RPMI8226 (cell line): Measurements from ENCODE around the gene THADA.

Experiments used
- DNase-seq: peaks from one replicate; pipeline ENCODE4 v3.0.0-alpha.2; 2015

Gene THADA

DNA sequence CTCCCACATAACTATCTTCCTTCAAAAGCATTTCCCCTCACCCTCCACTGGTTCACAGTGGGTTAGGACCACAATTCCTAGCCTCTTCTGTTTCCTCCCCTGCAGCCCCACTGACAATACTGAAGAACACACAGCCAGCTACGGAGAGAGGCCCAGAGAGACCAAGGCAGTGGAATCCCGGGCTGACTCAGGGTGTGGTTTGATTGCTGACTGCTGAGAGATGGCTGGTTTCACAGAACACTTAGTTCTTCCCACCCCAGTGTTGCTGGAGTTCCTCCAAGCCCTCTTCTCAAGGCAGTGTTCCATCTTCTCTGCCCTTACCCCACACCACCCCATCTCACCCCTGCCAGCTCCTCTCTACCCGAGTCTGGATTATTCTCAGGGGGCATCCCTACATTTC is 326.1 kb downstream of the THADA start:
- DNase-seq: no peak

DNA sequence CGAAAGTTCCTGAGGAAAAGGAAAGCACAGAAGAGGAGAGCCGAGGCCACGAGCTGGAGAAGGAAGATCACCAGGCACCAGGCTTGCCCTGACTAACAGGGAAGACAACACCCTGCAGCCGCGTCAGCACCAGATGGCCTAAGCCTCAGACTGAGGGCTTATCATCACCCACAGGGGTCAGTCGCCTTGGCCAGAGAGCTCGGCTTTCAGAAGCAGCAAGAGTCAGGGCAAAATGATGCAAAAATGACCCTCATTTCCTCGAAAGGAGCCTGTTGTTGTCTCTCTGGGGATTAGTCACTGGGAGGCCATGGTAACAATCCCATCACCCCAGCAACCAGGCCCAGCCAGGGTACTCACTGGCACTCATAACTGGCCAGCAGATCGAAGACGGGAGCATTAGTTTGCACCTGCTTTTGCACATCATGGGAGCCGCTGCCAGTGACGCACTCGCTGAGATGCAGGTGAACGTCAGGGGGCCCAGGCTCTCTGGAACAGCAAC is 326.7 kb downstream of the THADA start:
- DNase-seq: no peak

DNA sequence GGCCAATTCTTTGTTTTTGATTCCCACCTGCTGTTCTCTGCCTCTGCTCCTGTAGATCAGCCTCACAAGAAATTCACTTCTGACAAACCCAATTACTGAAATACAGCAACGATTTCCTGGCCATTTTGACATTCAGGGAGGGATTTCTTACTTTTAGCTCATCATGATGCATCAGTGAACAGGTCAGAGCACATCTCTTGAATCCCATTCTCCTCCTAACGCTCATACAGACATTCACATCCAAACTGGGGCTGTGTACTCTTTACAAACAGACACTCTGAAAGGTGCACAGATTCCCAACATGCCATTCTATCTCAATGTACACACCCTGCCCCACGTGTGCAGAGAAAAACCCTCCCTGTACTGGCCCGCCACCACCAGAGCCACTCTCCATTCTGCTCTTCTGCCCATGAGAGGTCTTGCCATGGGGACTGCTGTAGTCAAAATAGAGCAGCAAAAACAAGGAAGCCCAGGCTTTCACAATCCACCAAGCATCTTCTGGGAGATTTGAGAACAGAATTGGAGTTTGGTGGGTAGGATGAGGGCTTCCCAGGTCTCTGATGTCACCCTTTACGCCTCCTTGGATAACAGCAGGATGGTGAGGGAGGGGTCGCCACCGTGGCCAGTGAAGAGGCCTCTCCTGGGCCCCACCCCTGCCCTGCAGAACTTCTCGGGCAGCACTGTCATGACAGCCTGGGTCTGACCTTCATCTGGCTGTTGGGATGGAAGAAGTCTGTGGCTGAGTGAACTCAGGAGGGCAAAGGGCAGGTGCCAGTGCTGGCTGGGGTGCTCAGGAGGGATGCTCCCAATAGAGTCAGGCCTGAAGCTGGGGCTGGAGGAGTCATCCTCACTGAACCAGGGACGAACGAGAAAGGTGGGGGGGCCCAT is 327.5 kb downstream of the THADA start:
- DNase-seq: no peak

DNA sequence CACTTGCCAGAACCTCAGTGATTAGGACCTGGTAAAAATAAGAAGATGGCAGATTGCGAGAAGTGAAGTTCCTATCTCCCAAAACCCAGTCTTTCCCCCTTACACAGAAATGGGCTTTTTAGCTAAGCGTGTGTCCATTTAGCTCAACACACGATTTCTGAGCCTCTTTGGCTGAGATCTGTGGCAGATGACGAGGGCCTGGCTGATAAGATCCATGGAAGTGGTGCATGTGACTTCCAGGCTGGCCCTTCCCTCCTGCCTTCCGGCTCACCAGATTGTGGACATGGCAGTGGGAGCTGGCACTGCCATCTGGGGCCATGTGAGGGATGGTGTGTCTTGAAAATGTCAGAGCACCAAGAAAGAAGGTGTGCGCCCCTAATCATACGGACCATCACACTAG is 328.5 kb downstream of the THADA start:
- no peak for DNase-seq

DNA sequence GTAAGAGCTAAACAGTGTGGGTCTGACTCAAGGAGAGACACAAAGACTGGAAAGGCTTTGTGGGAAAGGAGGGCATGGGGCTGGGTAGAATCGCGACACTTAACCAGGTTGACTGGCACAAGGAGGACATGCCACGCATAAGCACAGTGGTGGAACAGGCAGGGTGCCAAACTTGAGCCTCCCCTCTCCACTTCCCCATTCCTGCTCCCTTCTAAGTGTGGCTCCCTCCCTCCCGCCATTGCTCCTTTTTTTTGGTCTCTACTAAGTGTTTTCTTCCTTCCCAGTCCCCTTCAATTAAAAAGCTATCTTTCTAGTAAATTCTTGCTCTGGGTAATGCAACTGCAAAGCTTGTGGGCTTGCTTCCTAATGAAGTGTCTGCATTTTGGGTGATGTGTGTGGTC is 329.1 kb downstream of the THADA start:
- peak; percentile 42 for DNase-seq

DNA sequence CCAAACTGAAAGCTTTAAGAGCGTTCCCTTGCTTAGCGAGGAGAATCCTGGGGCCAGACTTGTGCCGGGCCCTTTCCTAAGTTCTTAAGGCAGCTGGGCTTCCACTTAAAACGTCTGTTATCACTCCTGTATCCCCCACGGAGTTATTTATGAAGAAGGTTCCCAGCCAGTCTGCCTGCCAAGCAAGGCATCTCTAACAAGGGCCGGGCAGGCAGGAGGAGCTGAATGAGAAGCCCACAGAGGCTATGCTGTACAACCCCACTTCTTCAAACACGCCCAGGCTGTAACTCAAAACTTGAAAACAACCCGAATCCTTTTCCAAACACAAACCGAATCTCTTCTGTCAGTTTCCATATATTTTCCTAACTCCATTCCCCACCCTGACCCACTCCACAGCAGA is 330.4 kb downstream of the THADA start:
- DNase-seq: no peak

DNA sequence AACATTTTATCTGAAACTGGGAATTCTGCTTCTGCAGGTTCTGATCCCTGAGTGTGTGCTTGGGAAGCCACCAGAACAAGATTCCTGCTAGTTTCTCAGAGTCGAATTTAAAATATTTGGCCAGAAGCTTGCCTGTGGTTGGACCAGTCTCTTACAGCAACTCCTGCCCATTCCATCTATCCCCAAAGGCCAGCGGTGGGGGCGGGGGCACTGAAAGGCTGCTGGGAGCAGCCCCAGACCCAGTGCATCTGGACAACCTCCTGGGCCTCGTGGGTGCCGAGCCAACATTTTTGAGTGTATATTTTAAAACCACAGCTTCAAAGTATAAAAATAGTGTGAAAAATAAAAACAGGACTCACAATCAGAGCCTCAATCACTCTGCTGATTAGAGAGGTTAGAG is 330.8 kb downstream of the THADA start:
- no peak for DNase-seq

DNA sequence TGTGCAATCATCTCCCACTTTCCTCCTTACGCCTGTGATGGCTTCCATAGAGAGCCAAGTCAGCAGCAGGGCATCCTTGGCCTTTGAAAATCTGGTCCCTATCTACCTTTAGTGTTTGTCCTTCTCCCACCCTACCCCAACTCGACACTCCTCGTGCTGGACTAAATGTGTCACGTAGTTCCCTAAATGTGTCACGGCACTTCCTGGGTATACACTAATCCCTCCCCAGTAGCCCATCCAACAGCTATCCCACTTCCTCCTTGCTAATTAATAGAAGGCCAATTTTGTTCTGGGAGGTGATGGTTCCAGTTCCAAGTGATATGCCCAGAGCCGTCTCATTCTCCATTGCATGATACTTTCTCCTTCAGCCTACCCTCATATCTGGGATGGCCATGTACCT is 332.9 kb downstream of the THADA start:
- DNase-seq: no peak

DNA sequence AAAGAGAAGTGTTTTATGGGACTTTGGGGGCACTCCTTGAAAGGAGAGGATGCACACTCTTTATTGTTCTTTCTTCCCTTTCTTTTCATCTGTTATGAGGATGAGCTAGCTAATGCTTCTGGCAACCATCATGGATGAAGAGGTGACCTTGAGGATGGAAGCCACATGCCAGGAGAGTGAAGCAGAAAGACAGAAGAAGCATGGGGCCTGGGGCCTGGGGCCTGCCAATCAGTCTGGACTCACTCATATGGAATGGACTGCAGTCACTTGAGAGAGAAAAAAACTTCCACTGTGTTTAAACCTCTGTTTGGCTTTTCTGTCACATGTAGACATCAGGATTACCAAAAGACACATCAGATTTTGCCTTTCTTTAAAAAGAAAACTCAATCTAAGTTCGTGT is 333.6 kb downstream of the THADA start:
- no peak for DNase-seq

DNA sequence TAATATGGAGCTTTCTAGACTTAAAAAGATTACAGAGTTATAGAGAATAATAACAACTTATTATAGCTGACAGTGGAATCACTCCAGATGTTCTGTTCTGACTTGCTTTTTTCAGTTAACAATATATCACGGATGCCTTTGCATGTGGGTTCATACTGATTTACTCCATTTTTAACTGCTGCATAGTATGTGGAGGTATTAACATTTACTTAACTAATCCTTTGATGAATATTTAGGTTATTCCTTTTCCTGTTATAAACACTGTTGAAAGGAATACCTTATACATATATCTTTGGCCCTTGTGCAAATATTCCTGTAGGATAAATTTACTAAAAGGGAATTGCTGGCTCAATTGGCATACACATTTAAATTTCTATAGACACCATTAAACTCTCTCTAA is 336.3 kb downstream of the THADA start:
- no peak for DNase-seq

DNA sequence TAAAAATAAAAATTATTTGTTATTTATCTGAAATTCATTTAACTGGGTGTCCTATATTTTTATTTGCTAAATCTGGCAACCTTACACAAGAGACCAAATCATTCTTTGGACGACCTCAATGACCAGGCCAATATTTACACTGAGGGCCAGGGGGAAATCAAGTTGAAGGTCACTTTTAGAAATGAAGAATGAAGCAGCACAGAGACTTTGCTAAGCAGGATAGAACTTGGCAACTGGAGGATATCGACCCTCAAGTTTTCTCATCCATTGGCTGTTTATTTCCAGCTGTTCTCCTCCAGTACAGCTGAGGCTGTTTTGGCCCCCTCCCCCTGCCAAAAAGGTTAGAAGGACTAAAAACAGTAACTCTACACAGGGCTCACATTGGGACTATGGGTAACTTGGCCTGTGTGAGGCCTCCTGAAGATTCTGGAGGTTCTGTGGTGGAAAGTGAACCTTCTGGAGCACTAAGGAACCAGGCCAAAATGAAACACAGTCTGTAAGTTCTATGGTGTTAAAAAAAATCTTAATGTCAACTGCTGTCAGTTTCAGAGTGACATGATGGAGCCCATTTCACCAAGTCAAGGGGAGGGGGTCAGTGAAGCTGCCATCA is 337.2 kb downstream of the THADA start:
- DNase-seq: no peak

DNA sequence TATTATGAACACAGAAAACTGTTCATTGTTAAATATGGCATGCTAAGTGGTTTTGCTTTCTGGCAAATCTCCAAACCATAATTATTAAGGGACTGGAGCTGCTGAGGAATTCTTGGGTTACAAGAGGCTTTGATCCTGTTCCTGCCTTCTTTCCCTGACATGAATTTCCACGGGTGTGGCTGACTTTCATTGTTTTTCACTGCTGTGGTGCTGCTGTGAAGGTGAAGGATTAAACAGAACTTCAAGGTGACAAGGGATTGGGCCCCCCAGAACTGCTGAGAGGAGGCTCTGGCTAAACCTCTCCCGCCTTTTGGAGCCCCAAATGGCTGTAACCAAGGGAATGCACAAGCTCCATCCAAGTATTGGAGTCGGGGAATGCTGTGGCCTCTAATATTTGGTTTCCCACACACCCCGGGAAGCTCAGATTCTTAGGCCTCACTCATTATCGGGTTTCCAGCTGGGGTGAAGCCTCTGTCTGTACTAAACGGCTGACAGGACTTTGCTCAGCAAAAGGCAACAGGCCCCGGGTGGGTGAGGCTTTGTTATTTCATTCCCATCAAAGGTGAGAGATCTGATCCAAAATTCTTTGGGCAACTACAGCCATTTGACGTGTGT is 340.4 kb downstream of the THADA start:
- DNase-seq: no peak

DNA sequence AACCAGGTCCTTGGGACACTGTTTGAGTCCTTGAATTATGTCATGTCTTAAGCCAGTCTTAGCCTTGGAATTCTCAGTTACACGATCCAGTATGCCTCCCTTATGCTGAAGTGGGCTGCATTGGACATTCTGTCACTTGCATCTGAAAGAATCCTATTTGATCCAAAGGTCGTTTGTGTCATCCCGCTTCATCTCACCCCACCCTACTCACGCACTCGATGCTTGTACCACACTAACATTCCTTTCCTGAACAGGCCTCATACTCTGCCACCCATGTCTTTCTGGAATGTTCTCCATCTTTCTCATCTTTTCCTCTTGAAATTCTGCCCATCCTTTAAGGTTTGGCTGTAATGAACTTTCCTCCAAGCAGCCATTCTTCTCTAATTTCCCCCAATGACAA is 341.5 kb downstream of the THADA start:
- DNase-seq: no peak

DNA sequence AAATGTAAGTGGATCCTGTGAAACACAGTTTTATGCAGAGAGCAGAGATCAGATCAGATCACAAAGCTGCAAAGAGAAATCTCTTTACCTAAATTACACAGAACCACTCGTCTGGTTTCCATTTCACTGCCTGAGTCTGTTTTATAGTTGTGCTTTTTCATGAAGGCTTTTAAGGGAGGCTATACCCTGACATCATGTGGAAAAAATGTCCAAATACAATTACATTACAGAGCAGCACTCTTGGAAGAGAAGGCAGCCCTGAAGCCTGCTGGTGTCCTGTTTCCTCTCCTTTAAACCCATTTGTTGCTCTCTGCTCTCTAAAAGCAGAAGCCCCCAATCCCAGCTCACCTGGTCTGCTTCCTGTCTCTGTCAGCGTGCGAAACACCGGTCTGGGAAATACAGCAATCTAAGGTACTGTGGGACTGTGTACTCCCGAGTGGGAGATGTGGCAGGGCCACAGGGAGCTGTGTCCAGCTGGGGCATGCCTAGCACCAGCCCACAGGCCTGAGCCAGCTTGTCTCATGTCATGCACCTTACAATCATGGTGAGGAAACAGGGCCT is 344.6 kb downstream of the THADA start:
- DNase-seq: no peak

DNA sequence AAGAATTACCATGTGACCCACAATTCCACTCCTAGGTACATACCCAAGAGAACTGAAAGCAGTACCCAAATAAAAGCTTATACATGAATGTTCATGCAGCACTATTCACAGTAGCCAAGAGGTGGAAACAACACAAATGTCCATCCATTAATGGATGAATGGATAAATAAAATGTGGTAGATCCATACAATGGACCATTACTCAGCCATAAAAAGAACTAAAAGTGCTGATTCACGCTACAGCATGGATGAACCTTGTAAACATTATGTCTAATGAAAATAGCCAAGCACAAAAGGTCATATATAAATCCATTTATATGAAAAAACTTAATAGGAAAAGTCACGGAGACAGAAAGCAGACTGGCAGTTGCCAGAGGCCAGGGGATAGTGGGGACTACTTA is 345.8 kb downstream of the THADA start:
- no peak for DNase-seq

DNA sequence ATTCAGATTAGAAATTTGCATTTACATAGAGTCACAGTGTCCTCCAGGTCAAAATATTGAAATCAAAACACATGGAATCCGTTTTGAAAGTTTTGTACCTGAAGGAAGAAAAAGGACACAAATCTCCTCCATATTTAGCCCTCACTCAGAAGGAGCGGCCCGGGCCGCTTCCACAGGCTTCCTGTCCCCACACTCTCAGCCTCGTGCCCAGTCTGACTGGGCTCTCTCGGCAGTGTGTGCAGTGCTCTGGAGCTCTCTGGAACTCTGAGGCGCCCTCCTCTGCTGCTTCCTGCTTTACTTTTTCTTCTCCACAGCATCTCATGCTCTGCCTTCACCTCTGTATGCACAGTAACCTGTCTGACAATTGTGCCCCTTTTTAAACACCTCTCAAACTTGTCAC is 347.2 kb downstream of the THADA start:
- DNase-seq: no peak

DNA sequence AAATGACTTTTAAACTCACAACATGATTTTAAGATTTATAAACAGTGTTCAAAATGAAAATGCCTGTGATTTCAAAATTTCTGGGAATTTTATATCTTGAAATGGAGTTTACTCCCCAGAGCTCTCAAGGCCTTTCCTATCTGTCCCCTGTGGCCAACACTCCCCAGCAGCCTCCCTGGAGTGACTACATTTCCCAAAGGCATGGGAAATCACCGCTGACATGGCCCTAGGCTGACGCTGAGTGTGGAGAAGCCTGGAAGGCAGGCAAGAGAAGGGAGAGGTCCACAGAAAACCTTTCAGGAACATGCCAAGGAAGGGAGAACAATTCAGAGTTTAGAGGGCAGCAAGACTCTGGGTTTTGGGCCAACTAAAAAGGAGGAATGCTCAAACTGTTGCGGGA is 349.2 kb downstream of the THADA start:
- no peak for DNase-seq

DNA sequence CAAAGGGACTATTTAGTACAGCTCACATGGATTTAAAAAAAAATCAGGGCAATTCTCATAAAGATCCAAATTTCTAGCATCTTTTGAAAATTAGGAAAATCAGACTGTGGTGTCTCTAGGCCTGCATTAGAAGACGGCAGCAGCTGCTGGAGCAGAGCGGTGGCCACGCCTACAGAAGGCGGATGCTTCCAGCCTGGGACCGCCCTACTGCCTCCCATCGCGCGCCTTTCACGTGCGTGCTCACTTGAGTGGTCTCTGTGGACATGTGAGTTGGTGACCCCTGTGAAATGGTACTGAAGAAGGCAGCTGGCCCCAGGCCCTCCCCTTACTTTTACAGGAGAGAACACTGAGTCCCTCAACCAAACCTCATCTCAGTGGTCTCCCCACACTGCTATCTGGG is 354.3 kb downstream of the THADA start:
- no peak for DNase-seq

DNA sequence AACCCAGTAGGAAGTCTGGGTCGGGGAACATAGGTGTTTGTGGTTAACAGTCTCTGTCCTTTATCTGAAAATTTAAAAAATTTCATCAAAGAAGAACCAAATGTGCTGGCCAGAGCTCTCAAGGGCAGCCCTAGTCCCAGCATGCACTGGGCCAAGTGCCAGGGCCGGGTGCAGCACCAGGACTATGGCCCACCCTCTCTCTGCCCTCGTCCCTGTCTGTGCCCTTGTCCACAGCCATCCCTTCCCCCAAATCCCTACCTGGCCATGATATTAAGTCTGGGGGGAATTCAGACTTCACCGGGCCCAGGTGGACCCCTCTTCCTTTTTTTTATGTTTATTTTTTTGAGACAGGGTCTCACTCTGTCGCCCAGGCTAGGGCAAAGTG is 355.1 kb downstream of the THADA start:
- no peak for DNase-seq

DNA sequence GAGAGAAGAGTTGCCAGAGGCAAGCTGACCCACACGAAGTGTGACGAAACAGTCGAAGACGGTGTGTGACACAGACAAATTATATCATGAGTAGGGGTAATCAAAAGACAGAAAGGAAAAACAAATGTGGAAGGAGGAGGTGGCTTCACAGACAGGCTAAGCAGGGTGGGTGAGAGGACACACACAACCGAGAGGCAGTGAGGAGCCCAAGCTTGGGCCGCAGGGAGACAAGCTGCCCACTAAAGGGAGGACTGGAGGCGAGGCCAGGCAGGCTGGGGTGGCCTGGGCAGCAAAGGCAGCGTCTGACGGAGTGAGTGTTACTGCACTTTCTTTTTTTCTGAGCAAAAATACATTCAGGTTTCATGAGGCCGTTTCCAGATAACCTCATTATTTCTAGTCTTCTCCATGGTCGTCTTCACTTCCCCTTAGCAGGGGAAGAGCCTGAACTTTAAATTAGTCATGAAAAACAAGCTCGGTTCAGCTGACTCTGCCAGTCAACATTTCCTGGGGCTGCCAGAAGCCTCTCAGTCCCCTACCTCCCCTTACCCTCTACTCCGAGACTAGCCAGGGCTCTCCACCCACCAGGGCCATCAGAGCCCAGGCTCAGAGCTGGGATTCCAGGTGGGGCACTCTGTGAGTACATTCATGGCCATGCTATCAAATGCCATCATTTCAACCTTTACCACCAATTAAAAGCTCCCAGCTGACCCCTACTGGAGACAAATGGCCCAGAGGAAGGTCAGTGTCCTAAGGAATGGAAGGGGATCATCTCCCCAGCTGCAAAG is 355.7 kb downstream of the THADA start:
- peak; percentile 32 for DNase-seq

DNA sequence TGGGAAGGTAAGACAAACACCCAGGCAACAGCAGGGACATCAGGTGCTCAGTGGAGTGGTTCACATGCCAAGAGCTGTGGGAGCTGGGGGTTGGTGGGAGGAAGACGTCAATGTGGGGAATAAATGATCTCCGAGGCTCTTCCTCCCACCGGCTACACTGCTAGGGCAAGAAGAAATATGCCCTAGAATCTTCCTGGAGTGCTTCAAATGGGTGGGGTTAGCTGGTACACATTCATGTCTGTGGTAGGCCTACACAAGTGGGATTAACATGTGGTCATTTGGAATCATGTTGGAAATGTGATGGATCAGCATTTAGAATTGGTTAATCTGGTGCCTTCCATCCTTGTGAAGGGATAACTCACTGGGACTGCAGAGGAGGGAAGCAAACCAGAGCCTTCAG is 357.0 kb downstream of the THADA start:
- DNase-seq: no peak

DNA sequence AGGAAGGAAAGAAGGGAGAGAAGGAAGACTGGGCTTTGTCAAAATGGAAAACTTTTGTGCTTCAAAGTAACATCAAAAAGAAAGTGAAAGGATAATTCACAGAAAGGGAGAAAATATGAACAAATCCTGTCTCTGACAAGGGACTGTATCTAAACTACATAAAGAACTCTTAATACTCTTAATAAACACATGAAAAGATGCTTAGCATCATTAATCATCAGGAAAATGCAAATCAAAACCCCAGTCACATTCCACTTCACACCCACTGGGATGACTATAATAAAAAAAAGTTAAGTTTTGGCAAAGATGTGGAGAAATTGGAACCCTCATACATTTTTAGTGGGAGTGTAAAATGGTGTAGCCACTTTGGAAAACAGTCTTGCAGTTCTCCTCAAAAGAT is 357.7 kb downstream of the THADA start:
- DNase-seq: no peak
